ENCODE data around the gene DPT. TPM values are rescaled to one million over a fixed set of nuclear protein-coding genes. Genes with fewer than 3 reads are reported as not detected.
"Not testable (repeated sequence)": the region's sequence is repeated elsewhere in the genome, so short reads cannot be mapped to it uniquely, and the experiment has no call there.

Gene DPT
- total RNA-seq, 2 experiments from 2014 or later, result not detected

- ChIA-PET POLR2A (no interaction called here), CTCF (interaction anchor here (1.5 kb wide), 1 partner anchor 10 kb away, joined by 3 read pairs; no protein-coding TSS in a partner anchor)
- no peak overlapping the region for H3K4me3 Mint-ChIP-seq
- no peaks in the 10 kb centered on the region for H3K27me3 Mint-ChIP-seq
- no peak for DNase-seq
- H3K36me3 ChIP-seq (ENCODE audit: insufficient read depth, low read length), result no peaks in the 10 kb centered on the region
- H3K27ac ChIP-seq (ENCODE audit: low read depth in 1 of 2, low read length in 2 of 2), result no peak overlapping the region
- H3K4me3 ChIP-seq (ENCODE audit: low read length), result no peak overlapping the region
- H3K27ac Mint-ChIP-seq, result no peak overlapping the region
- no peaks in the 10 kb centered on the region for H3K4me1 ChIP-seq (ENCODE audit: insufficient read depth, low read length)
- no peak for ATAC-seq (ENCODE audit: poor library complexity)
- no peaks in the 10 kb centered on the region for H3K9me3 Mint-ChIP-seq
- no peaks in the 10 kb centered on the region for H3K27me3 ChIP-seq (ENCODE audit: control insufficient read depth in 1 of 2, insufficient read depth in 2 of 2, low read length in 2 of 2)
- no peak for TF ChIP-seq CTCF (IDR thresholded peaks at IDR 0.05)
- intact Hi-C loops (cut with DNase I, micrococcal nuclease), result no loop called here
- no peaks in the 10 kb centered on the region for H3K9me3 ChIP-seq (ENCODE audit: control insufficient read depth in 1 of 2, insufficient read depth in 1 of 2, low read length in 2 of 2)
- no peaks in the 10 kb centered on the region for H3K4me1 Mint-ChIP-seq (ENCODE audit: low read depth)
- H3K36me3 Mint-ChIP-seq (ENCODE audit: low read depth), result no peaks in the 10 kb centered on the region
Measured at GRCh38 chr1:168772428-168773060, 43.5 kb upstream of the DPT start.

GRCh38 chr1:168771104-168771630 is 42.2 kb upstream of the DPT start:
- H3K4me1 Mint-ChIP-seq (ENCODE audit: low read depth), result no peaks in the 10 kb centered on the region

GRCh38 chr1:168769893-168770292 is 40.9 kb upstream of the DPT start:
- DNase-seq; intact Hi-C loops (cut with DNase I, micrococcal nuclease); H3K4me1 Mint-ChIP-seq (ENCODE audit: low read depth); CTCF ChIA-PET; H3K27ac ChIP-seq (ENCODE audit: low read depth in 1 of 2, low read length in 2 of 2); H3K4me1 ChIP-seq (ENCODE audit: insufficient read depth, low read length); H3K36me3 Mint-ChIP-seq (ENCODE audit: low read depth); H3K4me3 Mint-ChIP-seq; H3K4me3 ChIP-seq (ENCODE audit: low read length); ATAC-seq (ENCODE audit: poor library complexity); H3K27me3 ChIP-seq (ENCODE audit: control insufficient read depth in 1 of 2, insufficient read depth in 2 of 2, low read length in 2 of 2); H3K9me3 ChIP-seq (ENCODE audit: control insufficient read depth in 1 of 2, insufficient read depth in 1 of 2, low read length in 2 of 2); H3K9me3 Mint-ChIP-seq; H3K27me3 Mint-ChIP-seq; H3K27ac Mint-ChIP-seq; POLR2A ChIA-PET; H3K36me3 ChIP-seq (ENCODE audit: insufficient read depth, low read length): not testable (repeated sequence)

More at GRCh38 chr1:168771104-168771630, 42.2 kb upstream of the DPT start:
- no peaks in the 10 kb centered on the region for H3K36me3 Mint-ChIP-seq (ENCODE audit: low read depth)
- ChIA-PET CTCF (no interaction called here), POLR2A (no interaction called here)
- H3K9me3 Mint-ChIP-seq, result no peaks in the 10 kb centered on the region
- no peak overlapping the region for H3K4me3 Mint-ChIP-seq
- no peak overlapping the region for H3K27ac ChIP-seq (ENCODE audit: low read depth in 1 of 2, low read length in 2 of 2)
- no peaks in the 10 kb centered on the region for H3K27me3 Mint-ChIP-seq
- TF ChIP-seq CTCF (IDR thresholded peaks at IDR 0.05), result no peak
- no peak for ATAC-seq (ENCODE audit: poor library complexity)
- H3K4me3 ChIP-seq (ENCODE audit: low read length), result no peak overlapping the region
- no peaks in the 10 kb centered on the region for H3K36me3 ChIP-seq (ENCODE audit: insufficient read depth, low read length)
- intact Hi-C loops (cut with DNase I, micrococcal nuclease), result no loop called here
- no peaks in the 10 kb centered on the region for H3K9me3 ChIP-seq (ENCODE audit: control insufficient read depth in 1 of 2, insufficient read depth in 1 of 2, low read length in 2 of 2)
- H3K4me1 ChIP-seq (ENCODE audit: insufficient read depth, low read length), result no peaks in the 10 kb centered on the region
- no peak for DNase-seq
- no peaks in the 10 kb centered on the region for H3K27me3 ChIP-seq (ENCODE audit: control insufficient read depth in 1 of 2, insufficient read depth in 2 of 2, low read length in 2 of 2)
- no peak overlapping the region for H3K27ac Mint-ChIP-seq
